GM23338 (cell line): Measurements from ENCODE around the gene TSBP1. TPM values are rescaled to one million over a fixed set of nuclear protein-coding genes. Genes with fewer than 3 reads are reported as not detected.

Experiments used
- ATAC-seq: fragments of 200-7000 bp; cut with Tn5 transposase; 3 replicates; pipeline ENCODE4 v1.9.1; 2020
- DNase-seq: peaks from one replicate; pipeline ENCODE4 v3.0.0-alpha.2; 2015; ENCODE audit warnings: low spot score
- H2AFZ ChIP-seq: fragments of 200-600 bp; sonication (generic); 2 replicates; pipeline ENCODE4 v1.8.0; 2016; ENCODE audit warnings: antibody characterized with exemption, mild to moderate bottlenecking, moderate library complexity
- H3F3A ChIP-seq: fragments of 200-600 bp; sonication (generic); replicated peaks from 2 replicates; pipeline ENCODE4 v1.8.0; 2017; ENCODE audit warnings: antibody characterized with exemption, mixed run types, low read depth
- H3K27ac ChIP-seq: fragments of 200-600 bp; sonication (generic); 2 replicates; pipeline ENCODE4 v1.6.1; 2016; ENCODE audit warnings: low read depth
- H3K27me3 ChIP-seq: fragments of 200-600 bp; sonication (generic); 2 replicates; pipeline ENCODE4 v1.8.0; 2016; ENCODE audit warnings: mild to moderate bottlenecking, mixed run types, moderate library complexity; ENCODE audit not compliant: insufficient read depth
- H3K36me3 ChIP-seq: fragments of 200-600 bp; sonication (generic); 2 replicates; pipeline ENCODE4 v1.8.0; 2016; ENCODE audit warnings: mild to moderate bottlenecking; ENCODE audit not compliant: insufficient read depth
- H3K4me1 ChIP-seq: fragments of 200-600 bp; sonication (generic); 2 replicates; pipeline ENCODE4 v1.8.0; 2016; ENCODE audit warnings: mild to moderate bottlenecking, moderate library complexity; ENCODE audit not compliant: insufficient read depth
- H3K4me2 ChIP-seq: fragments of 200-600 bp; sonication (generic); 2 replicates; pipeline ENCODE4 v1.7.1; 2017; ENCODE audit warnings: mixed run types
- H3K4me3 ChIP-seq: fragments of 200-600 bp; sonication (generic); 2 replicates; pipeline ENCODE4 v1.6.1; 2016; ENCODE audit warnings: mixed run types
- H3K79me2 ChIP-seq: fragments of 200-600 bp; sonication (generic); replicated peaks from 2 replicates; pipeline ENCODE4 v1.8.0; 2017; ENCODE audit warnings: mild to moderate bottlenecking; ENCODE audit not compliant: insufficient read depth
- H3K9me2 ChIP-seq: fragments of 200-600 bp; sonication (generic); 2 replicates; pipeline ENCODE4 v1.8.0; 2017; ENCODE audit not compliant: insufficient read depth
- H4K20me1 ChIP-seq: fragments of 200-600 bp; sonication (generic); replicated peaks from 2 replicates; pipeline ENCODE4 v1.8.0; 2017; ENCODE audit warnings: mild to moderate bottlenecking; ENCODE audit not compliant: insufficient read depth
- H3K27ac Mint-ChIP-seq: 2 replicates; pipeline ENCODE4 v1.8.0; 2020; ENCODE audit warnings: inconsistent platforms, mild to moderate bottlenecking, moderate library complexity, mixed read lengths
- H3K27me3 Mint-ChIP-seq: 3 replicates; pipeline ENCODE4 v1.8.0; 2022; ENCODE audit warnings: low read depth, mild to moderate bottlenecking, moderate library complexity, mixed read lengths, inconsistent platforms; ENCODE audit not compliant: insufficient read depth, poor library complexity
- H3K36me3 Mint-ChIP-seq: 3 replicates; pipeline ENCODE4 v1.8.0; 2021; ENCODE audit warnings: low read depth, mild to moderate bottlenecking, inconsistent platforms, moderate library complexity, mixed read lengths
- H3K4me1 Mint-ChIP-seq: 3 replicates; pipeline ENCODE4 v1.8.0; 2020; ENCODE audit warnings: mild to moderate bottlenecking, inconsistent platforms, mixed read lengths
- H3K4me3 Mint-ChIP-seq: 3 replicates; pipeline ENCODE4 v1.8.0; 2021; ENCODE audit warnings: moderate library complexity, mild to moderate bottlenecking, inconsistent platforms, mixed read lengths
- H3K9me3 Mint-ChIP-seq: 3 replicates; pipeline ENCODE4 v1.8.0; 2020; ENCODE audit warnings: moderate library complexity, mild to moderate bottlenecking, inconsistent platforms, mixed read lengths
- CREB1 ChIP-seq: fragments of 250-450 bp; sonication (Bioruptor Pico); IDR thresholded peaks from 2 replicates; pipeline ENCODE4 v1.5.0; 2020; ENCODE audit warnings: low read depth, mild to moderate bottlenecking, moderate library complexity
- CTCF ChIP-seq, 2 experiments: fragments of 200-600 bp in 1 of 2; sonication (generic) in 1 of 2; conservative IDR thresholded peaks; 2 replicates each; pipeline versions ENCODE4 v1.5.1 to v1.6.1; 2016 to 2017; ENCODE audit warnings: antibody characterized with exemption in 2 of 2, low read depth in 2 of 2, mild to moderate bottlenecking in 2 of 2, moderate library complexity in 1 of 2
- EZH2 ChIP-seq: fragments of 200-600 bp; sonication (generic); IDR thresholded peaks from one replicate; pipeline ENCODE4 v1.8.0; 2017; ENCODE audit warnings: antibody characterized with exemption, mild to moderate bottlenecking, low read depth; ENCODE audit not compliant: unreplicated experiment
- EZH2phosphoT487 ChIP-seq: fragments of 200-600 bp; sonication (generic); IDR thresholded peaks from one replicate; pipeline ENCODE4 v1.8.1; 2018; ENCODE audit warnings: antibody characterized with exemption; ENCODE audit not compliant: unreplicated experiment
- NANOG ChIP-seq: IDR thresholded peaks from 2 replicates; pipeline ENCODE4 v1.6.1; 2016; ENCODE audit warnings: antibody characterized with exemption, borderline replicate concordance
- POLR2AphosphoS5 ChIP-seq: IDR thresholded peaks from 2 replicates; pipeline ENCODE4 v1.6.1; 2016; ENCODE audit warnings: antibody characterized with exemption, low read depth
- REST ChIP-seq: IDR thresholded peaks from one replicate; pipeline ENCODE4 v1.6.1; 2018; ENCODE audit warnings: antibody characterized with exemption; ENCODE audit not compliant: unreplicated experiment
- STAT1 ChIP-seq: IDR thresholded peaks from one replicate; pipeline ENCODE4 v1.6.1; 2016; ENCODE audit warnings: antibody characterized with exemption; ENCODE audit not compliant: unreplicated experiment
- ZNF114 ChIP-seq: fragments of 250-450 bp; sonication (Bioruptor Pico); IDR thresholded peaks from 2 replicates; pipeline ENCODE4 v1.5.0; 2020; ENCODE audit warnings: mild to moderate bottlenecking, moderate library complexity
- ZNF331 ChIP-seq: fragments of 250-450 bp; sonication (Bioruptor Pico); IDR thresholded peaks from 2 replicates; pipeline ENCODE4 v1.5.0; 2020; ENCODE audit warnings: low read depth, mild to moderate bottlenecking, moderate library complexity
- ZNF462 ChIP-seq: fragments of 250-450 bp; sonication (Bioruptor Pico); IDR thresholded peaks from 2 replicates; pipeline ENCODE4 v1.5.0; 2020; ENCODE audit warnings: mild to moderate bottlenecking, moderate library complexity
- polyA plus RNA-seq: library from polyadenylated mRNA; unstranded; fragments of >200 nt; fragmentation: Nextera tagmentation; extraction: Ambion mirVana; gene quantifications from 2 replicates; pipeline ENCODE4 v1.2.1, GENCODE V29; 2016
- total RNA-seq: library from RNA; depleted of rRNA; stranded (reverse); fragments of >200 nt; shearing (Covaris generic); gene quantifications from 2 replicates; pipeline ENCODE4 v1.2.3, GENCODE V29; 2014

TSBP1 gene
- total and polyA plus RNA-seq, 2 experiments from 2014 or later: 0.15 TPM; not detected in 1

DNA sequence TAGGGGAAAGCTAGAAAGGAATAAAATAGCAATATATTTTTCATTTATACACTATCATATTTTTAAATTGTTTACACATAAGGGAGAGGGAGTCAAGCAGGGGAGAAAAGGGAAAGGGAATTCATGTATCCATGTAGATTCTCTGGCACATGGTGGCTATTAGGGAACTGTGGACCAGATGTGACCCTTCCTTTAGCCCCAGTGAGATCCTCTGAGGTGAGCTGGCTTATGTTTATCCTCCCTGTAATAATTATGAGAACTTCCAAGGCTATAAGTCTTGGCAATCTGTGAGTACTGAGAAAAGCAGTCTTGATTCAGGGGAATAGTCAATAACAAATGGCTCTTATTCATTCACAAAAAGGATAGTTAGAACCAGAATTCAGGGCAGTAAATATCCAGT is 42.6 kb downstream of the TSBP1 start:
- Mint-ChIP-seq H3K27me3 (no peaks in the 10 kb centered on the region), H3K4me1 (no peaks in the 10 kb centered on the region), H3K4me3 (no peak overlapping the region), H3K9me3 (no peaks in the 10 kb centered on the region; the same call in 2 of the 3 replicates), H3K27ac (no peak overlapping the region), H3K36me3 (no peaks in the 10 kb centered on the region)
- Histone ChIP-seq H3K79me2 (no peaks in the 10 kb centered on the region), H3K4me1 (no peaks in the 10 kb centered on the region), H3K9me2 (no peaks in the 10 kb centered on the region), H3K4me2 (no peak overlapping the region), H3F3A (no peaks in the 10 kb centered on the region), H3K36me3 (no peaks in the 10 kb centered on the region), H3K27ac (no peak overlapping the region), H3K27me3 (no peaks in the 10 kb centered on the region), H3K4me3 (no peak overlapping the region), H2AFZ (no peak overlapping the region), H4K20me1 (no peaks in the 10 kb centered on the region)
- ATAC-seq (no peak), DNase-seq (no peak)
- TF ChIP-seq CREB1: no peak
- no peak for TF ChIP-seq ZNF462 (CRISPR knock-in tag)
- no peak for TF ChIP-seq ZNF331
- TF ChIP-seq CTCF (conservative IDR thresholded peaks at IDR 0.05; ENCODE audit: low read depth in 2 of 2): no peak
- TF ChIP-seq EZH2phosphoT487: no peak
- TF ChIP-seq REST: no peak
- TF ChIP-seq STAT1: no peak
- no peak for TF ChIP-seq POLR2AphosphoS5
- no peak for TF ChIP-seq ZNF114 (CRISPR knock-in tag)
- no peak for TF ChIP-seq NANOG
- TF ChIP-seq EZH2: no peak
